OCI-LY3 (cell line): ENCODE results near the gene ASCL2.

Experiments used
- EZH2phosphoT487 ChIP-seq: fragments of 200-600 bp; shearing (Covaris generic); IDR thresholded peaks from 2 replicates; pipeline ENCODE4 v1.6.1; 2018; ENCODE audit warnings: antibody characterized with exemption, mixed run types, low read depth
- TF ChIP-seq, protein P1 (sequence below): fragments of 200-600, 300-600 bp; sonication (generic); IDR thresholded peaks from 2 replicates; pipeline ENCODE4 v1.5.1; 2014; ENCODE audit warnings: antibody characterized with exemption, low read length, low read depth

DNA sequence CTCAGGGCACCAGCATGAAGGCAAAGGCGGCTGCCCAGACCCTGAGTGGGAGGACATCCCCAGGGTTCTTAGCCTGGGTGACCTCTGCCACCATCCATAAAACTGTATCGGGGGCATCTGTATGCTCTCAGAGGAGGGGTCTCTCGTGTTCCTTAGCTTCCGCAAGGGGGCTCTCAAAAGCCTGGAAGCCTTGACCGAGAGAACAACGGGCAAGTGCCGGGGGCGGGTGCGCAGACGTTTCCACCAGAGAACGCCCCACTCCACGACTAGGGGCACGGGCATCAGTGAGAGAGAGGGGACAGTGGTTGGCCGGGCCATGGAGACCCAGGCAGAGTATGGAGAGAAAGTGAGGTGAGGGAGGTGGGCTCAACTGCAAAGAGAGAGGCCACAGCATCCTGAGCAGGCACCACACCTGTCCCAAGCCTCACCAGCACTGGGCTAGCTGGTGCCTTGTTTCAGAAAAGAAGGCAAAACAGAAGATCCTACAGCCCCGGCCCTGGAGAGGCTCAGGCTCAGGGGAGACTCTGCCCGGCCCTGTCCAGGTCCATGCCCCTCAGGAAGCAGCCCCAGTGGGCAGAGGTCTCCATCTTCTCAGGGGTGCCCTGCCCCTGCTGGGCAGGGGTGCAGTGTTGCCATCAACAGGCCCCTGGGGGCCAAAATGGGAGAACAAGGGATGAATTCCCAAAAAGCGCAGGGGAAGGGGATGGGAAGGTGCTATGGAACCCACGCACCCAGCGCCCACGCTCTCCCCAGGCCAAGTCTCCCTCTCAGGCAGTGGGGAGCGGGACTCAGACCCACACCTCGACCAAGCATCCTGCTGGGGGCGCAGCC is 37.3 kb upstream of the ASCL2 start:
- TF ChIP-seq, protein P1, sequence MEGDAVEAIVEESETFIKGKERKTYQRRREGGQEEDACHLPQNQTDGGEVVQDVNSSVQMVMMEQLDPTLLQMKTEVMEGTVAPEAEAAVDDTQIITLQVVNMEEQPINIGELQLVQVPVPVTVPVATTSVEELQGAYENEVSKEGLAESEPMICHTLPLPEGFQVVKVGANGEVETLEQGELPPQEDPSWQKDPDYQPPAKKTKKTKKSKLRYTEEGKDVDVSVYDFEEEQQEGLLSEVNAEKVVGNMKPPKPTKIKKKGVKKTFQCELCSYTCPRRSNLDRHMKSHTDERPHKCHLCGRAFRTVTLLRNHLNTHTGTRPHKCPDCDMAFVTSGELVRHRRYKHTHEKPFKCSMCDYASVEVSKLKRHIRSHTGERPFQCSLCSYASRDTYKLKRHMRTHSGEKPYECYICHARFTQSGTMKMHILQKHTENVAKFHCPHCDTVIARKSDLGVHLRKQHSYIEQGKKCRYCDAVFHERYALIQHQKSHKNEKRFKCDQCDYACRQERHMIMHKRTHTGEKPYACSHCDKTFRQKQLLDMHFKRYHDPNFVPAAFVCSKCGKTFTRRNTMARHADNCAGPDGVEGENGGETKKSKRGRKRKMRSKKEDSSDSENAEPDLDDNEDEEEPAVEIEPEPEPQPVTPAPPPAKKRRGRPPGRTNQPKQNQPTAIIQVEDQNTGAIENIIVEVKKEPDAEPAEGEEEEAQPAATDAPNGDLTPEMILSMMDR: no peak
- no peak for TF ChIP-seq EZH2phosphoT487
